CD14-positive monocyte (primary cell): Measurements from ENCODE around the gene INHBC. TPM values are rescaled to one million over a fixed set of nuclear protein-coding genes. Genes with fewer than 3 reads are reported as not detected.

Experiments used
- DNase-seq, 3 donors: peaks; one replicate each; pipeline ENCODE4 v3.0.0-alpha.2; 2011 to 2022
- H2AFZ ChIP-seq: 2 replicates; pipeline ENCODE4 v1.6.0; 2012; ENCODE audit warnings: mild to moderate bottlenecking, low read depth, low read length, inconsistent platforms; ENCODE audit not compliant: insufficient read depth, poor library complexity, severe bottlenecking
- H3K27ac ChIP-seq, 2 donors: 1 replicate in 1 of 2; 2 replicates in 1 of 2; pipeline ENCODE4 v1.5.1; 2012 to 2013; ENCODE audit warnings: low read length in 2 of 2, control low read depth in 1 of 2, inconsistent platforms in 1 of 2, low read depth in 1 of 2, mild to moderate bottlenecking in 1 of 2
- H3K27me3 ChIP-seq, 2 donors: one replicate each; pipeline versions ENCODE4 v1.6.0 to v1.6.1; 2011 to 2013; ENCODE audit warnings: low read length in 2 of 2; ENCODE audit not compliant: control insufficient read depth in 2 of 2, insufficient read depth in 2 of 2
- H3K36me3 ChIP-seq, 2 donors: replicated peaks in 1 of 2; 1 replicate in 1 of 2; 2 replicates in 1 of 2; pipeline versions ENCODE4 v1.5.1 to v1.6.1; 2012 to 2013; ENCODE audit warnings: low read length in 2 of 2, control low read depth in 1 of 2, inconsistent platforms in 1 of 2, mild to moderate bottlenecking in 1 of 2; ENCODE audit not compliant: insufficient read depth in 2 of 2, control insufficient read depth in 1 of 2
- H3K4me1 ChIP-seq, 2 donors: 1 replicate in 1 of 2; 2 replicates in 1 of 2; pipeline versions ENCODE4 v1.5.1 to v1.6.1; 2012 to 2013; ENCODE audit warnings: low read length in 2 of 2, control low read depth in 1 of 2, inconsistent platforms in 1 of 2, mild to moderate bottlenecking in 1 of 2, moderate library complexity in 1 of 2; ENCODE audit not compliant: insufficient read depth in 2 of 2, control insufficient read depth in 1 of 2
- H3K4me2 ChIP-seq: replicated peaks from 2 replicates; pipeline ENCODE3; 2012; ENCODE audit warnings: low read length, moderate library complexity, mild to moderate bottlenecking; ENCODE audit not compliant: poor library complexity, severe bottlenecking; ENCODE audit errors: extremely low read depth
- H3K4me3 ChIP-seq, 3 experiments: fragments of 200-600 bp in 1 of 3; sonication (generic) in 1 of 3; replicated peaks in 1 of 3; 1 replicate in 2 of 3; 2 replicates in 1 of 3; pipeline ENCODE4 v1.5.1; 2011 to 2013; ENCODE audit warnings: low read length in 3 of 3, mild to moderate bottlenecking in 3 of 3, control low read depth in 2 of 3, low read depth in 2 of 3, inconsistent platforms in 1 of 3, moderate library complexity in 1 of 3
- H3K79me2 ChIP-seq: 2 replicates; pipeline ENCODE4 v1.6.0; 2012; ENCODE audit warnings: mild to moderate bottlenecking, control low read depth, inconsistent platforms, low read length, moderate library complexity; ENCODE audit not compliant: insufficient read depth
- H3K9ac ChIP-seq: 2 replicates; pipeline ENCODE4 v1.6.0; 2017; ENCODE audit warnings: low read length, mild to moderate bottlenecking; ENCODE audit not compliant: insufficient read depth, poor library complexity, severe bottlenecking
- H3K9me3 ChIP-seq, 2 donors: replicated peaks in 1 of 2; 1 replicate in 1 of 2; 2 replicates in 1 of 2; pipeline versions ENCODE4 v1.5.1 to v1.6.1; 2012 to 2013; ENCODE audit warnings: low read length in 2 of 2, control low read depth in 1 of 2; ENCODE audit not compliant: control insufficient read depth in 1 of 2, insufficient read depth in 1 of 2
- H4K20me1 ChIP-seq: 2 replicates; pipeline ENCODE4 v1.6.0; 2012; ENCODE audit warnings: mild to moderate bottlenecking, low read length, control low read depth, moderate library complexity; ENCODE audit not compliant: insufficient read depth
- H3K27ac Mint-ChIP-seq, 7 donors: one replicate each; pipeline ENCODE4 v1.8.0; 2020; ENCODE audit warnings: mild to moderate bottlenecking in 7 of 7, mixed read lengths in 7 of 7, moderate library complexity in 6 of 7, inconsistent platforms in 2 of 7
- H3K27me3 Mint-ChIP-seq, 3 donors: one replicate each; pipeline ENCODE4 v1.8.0; 2021 to 2022; ENCODE audit warnings: low read depth in 3 of 3, mild to moderate bottlenecking in 3 of 3, mixed read lengths in 3 of 3, moderate library complexity in 3 of 3, inconsistent platforms in 1 of 3
- H3K36me3 Mint-ChIP-seq, 2 donors: one replicate each; pipeline ENCODE4 v1.8.0; 2020; ENCODE audit warnings: mixed read lengths in 2 of 2, inconsistent platforms in 1 of 2, mild to moderate bottlenecking in 1 of 2
- H3K4me1 Mint-ChIP-seq: one replicate; pipeline ENCODE4 v1.8.0; 2020; ENCODE audit warnings: mild to moderate bottlenecking, mixed read lengths
- H3K4me3 Mint-ChIP-seq, 2 donors: one replicate each; pipeline ENCODE4 v1.8.0; 2020; ENCODE audit warnings: mild to moderate bottlenecking in 2 of 2, mixed read lengths in 2 of 2, moderate library complexity in 1 of 2
- H3K9me3 Mint-ChIP-seq, 7 donors: one replicate each; pipeline ENCODE4 v1.8.0; 2020 to 2022; ENCODE audit warnings: mixed read lengths in 7 of 7, mild to moderate bottlenecking in 6 of 7, moderate library complexity in 6 of 7, inconsistent platforms in 2 of 7
- WGBS: methylation state at CpG from one replicate; pipeline ENCODE4 v1.1.5; 2013; ENCODE audit warnings: missing lambda C conversion rate; ENCODE audit not compliant: insufficient coverage; 5-methylcytosine and 5-hydroxymethylcytosine counted together
- intact Hi-C, 2 donors: fragments of 100-400 bp; cut with micrococcal nuclease; formaldehyde crosslinking; loops; one replicate each; pipeline versions ENCODE4 v1.15.0 to v1.15.1; 2023
- polyA plus RNA-seq, 3 donors: library from polyadenylated mRNA; depleted of rRNA in 1 of 3; unstranded in 2 of 3; stranded (reverse) in 1 of 3; fragments of 300-500 nt in 2 of 3; fragments of >200 nt in 1 of 3; fragmentation: Illumina TruSeq in 2 of 3; gene quantifications; 1 replicate in 2 of 3; 2 replicates in 1 of 3; pipeline ENCODE4 v1.2.3, GENCODE V29; 2012 to 2021
- TF ChIP-seq, protein P1 (sequence below): fragments of 200-600 bp; IDR thresholded peaks from one replicate; pipeline ENCODE4 v1.8.0; 2022; ENCODE audit warnings: antibody characterized with exemption, mild to moderate bottlenecking

INHBC gene
- polyA plus RNA-seq, 3 donors, result not detected

DNA sequence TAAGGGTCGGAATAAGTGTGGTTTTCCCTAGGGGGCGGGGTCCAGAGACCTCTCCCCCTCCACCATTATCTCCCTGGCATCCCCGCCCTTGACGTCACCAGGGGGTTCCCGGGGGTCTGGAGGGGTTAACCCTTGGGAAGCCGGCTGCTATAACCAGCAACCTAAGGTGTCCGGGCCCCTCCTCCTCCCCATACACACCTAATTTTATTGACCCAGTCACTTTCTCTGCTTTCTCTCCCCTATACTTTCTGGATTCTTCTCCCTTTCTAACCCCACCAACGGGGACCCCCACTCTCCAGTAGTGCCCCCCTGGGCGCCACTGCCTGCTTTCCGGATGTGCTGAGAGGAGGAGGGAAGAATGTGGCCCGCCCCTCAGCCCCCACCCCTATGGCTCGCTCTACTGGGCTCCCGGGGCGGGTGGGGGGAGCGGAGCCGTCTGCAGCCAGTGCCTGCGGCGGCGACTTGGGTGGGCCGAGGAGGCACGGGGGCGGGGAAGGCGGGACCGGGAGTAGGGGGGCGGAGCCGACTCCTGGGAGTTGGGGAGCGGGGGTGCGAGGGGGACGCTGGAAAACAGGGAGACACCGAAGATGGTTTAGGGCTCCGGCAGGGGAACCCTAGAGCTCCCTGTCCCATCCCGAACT lies 26.8 kb downstream of the INHBC start:
- no peak for DNase-seq
- Histone ChIP-seq H3K79me2 (no peaks in the 10 kb centered on the region), H3K4me2 (peak overlapping the region; percentile 89), H2AFZ (peak overlapping the region; percentile 61), H3K9me3 (peaks cover 0 to 4% of the 10 kb centered on the region in 2 donors), H3K36me3 (no peaks in the 10 kb centered on the region), H4K20me1 (peaks cover 10% of the 10 kb centered on the region), H3K9ac (peak overlapping the region; percentile 25), H3K4me3 (peak overlapping the region; percentile 18 to 75 (median 44)), H3K27ac (no peak overlapping the region), H3K27me3 (peaks cover 15 to 26% of the 10 kb centered on the region in 2 donors), H3K4me1 (peaks cover 42 to 59% of the 10 kb centered on the region in 2 donors)
- Mint-ChIP-seq H3K27me3 (peaks cover 44 to 57% (median 47%) of the 10 kb centered on the region in 3 donors), H3K27ac (peak overlapping the region in 3 of 7 donors; percentile 46 to 64 (median 54)), H3K36me3 (peaks cover 2 to 3% of the 10 kb centered on the region in 2 donors), H3K4me3 (peak overlapping the region; percentile 78 to 97), H3K4me1 (peaks cover 58% of the 10 kb centered on the region), H3K9me3 (peaks cover 0 to 6% (median 1%) of the 10 kb centered on the region in 7 donors)
- TF ChIP-seq, protein P1, sequence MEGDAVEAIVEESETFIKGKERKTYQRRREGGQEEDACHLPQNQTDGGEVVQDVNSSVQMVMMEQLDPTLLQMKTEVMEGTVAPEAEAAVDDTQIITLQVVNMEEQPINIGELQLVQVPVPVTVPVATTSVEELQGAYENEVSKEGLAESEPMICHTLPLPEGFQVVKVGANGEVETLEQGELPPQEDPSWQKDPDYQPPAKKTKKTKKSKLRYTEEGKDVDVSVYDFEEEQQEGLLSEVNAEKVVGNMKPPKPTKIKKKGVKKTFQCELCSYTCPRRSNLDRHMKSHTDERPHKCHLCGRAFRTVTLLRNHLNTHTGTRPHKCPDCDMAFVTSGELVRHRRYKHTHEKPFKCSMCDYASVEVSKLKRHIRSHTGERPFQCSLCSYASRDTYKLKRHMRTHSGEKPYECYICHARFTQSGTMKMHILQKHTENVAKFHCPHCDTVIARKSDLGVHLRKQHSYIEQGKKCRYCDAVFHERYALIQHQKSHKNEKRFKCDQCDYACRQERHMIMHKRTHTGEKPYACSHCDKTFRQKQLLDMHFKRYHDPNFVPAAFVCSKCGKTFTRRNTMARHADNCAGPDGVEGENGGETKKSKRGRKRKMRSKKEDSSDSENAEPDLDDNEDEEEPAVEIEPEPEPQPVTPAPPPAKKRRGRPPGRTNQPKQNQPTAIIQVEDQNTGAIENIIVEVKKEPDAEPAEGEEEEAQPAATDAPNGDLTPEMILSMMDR, result no peak
- intact Hi-C loops, result loop anchor here in 1 of 2 donors (5.0 kb wide), 1 partner anchor 529 kb away; the partner anchor contains the start of gene SDR9C7
- WGBS, result under 1% methylated on average over 14 of the region's 32 CpGs

DNA sequence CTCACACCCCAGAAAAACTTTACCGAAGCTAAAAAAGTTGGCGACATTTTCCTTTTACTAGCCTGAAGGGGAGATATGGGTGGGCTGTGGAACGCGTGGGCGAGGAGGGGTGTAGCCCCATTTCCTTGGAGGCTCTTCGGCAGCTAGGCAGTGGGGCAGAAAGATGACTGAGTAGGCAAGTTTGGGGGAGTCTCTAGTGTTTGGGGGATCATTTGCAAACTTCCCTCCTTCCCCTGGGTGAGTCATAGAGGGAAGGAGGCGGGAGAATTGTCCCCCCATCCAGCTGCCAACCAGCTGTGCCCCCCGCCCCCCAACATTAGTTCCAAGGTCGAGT lies 27.3 kb downstream of the INHBC start:
- Histone ChIP-seq H3K9ac (peak overlapping the region; percentile 25), H2AFZ (peak overlapping the region; percentile 61), H3K27ac (no peak overlapping the region), H3K4me3 (peak overlapping the region; percentile 18 to 75 (median 44)), H4K20me1 (peaks cover 11% of the 10 kb centered on the region), H3K27me3 (peaks cover 15 to 26% of the 10 kb centered on the region in 2 donors), H3K79me2 (no peaks in the 10 kb centered on the region), H3K4me2 (peak overlapping the region; percentile 89), H3K36me3 (no peaks in the 10 kb centered on the region), H3K4me1 (peaks cover 42 to 59% of the 10 kb centered on the region in 2 donors), H3K9me3 (peaks cover 0 to 4% of the 10 kb centered on the region in 2 donors)
- H3K27ac Mint-ChIP-seq, result peak overlapping the region in 3 of 7 donors; percentile 46 to 72 (median 64)
- H3K4me3 Mint-ChIP-seq, result peak overlapping the region; percentile 78 to 97
- TF ChIP-seq, protein P1, result no peak
- intact Hi-C loops, result loop anchor here in 1 of 2 donors (5.0 kb wide), 1 partner anchor 530 kb away; the partner anchor contains the start of gene SDR9C7
- peaks cover 58% of the 10 kb centered on the region for H3K4me1 Mint-ChIP-seq
- peaks cover 3 to 5% of the 10 kb centered on the region in 2 donors for H3K36me3 Mint-ChIP-seq
- H3K27me3 Mint-ChIP-seq, result peaks cover 44 to 57% (median 48%) of the 10 kb centered on the region in 3 donors
- peak in 1 of 3 donors; percentile 43 for DNase-seq
- peaks cover 0 to 8% (median 1%) of the 10 kb centered on the region in 7 donors for H3K9me3 Mint-ChIP-seq
- WGBS, result 0% methylated on average over 2 of the region's 9 CpGs
